Left ventricle myocardium inferior (tissue), 1 donor: ENCODE results near the gene MRRF. TPM values are rescaled to one million over a fixed set of nuclear protein-coding genes. Genes with fewer than 3 reads are reported as not detected.

Experiments
- DNase-seq: peaks from one replicate; pipeline ENCODE4 v3.0.0-alpha.2; 2020
- H3K27ac ChIP-seq: fragments of 200-600 bp; replicated peaks from 2 replicates; pipeline ENCODE4 v1.8.0; 2021
- H3K27me3 ChIP-seq: fragments of 200-600 bp; 2 replicates; pipeline ENCODE4 v1.8.0; 2021; ENCODE audit warnings: low read depth
- H3K36me3 ChIP-seq: fragments of 200-600 bp; 2 replicates; pipeline ENCODE4 v1.8.0; 2021
- H3K4me1 ChIP-seq: fragments of 200-600 bp; 2 replicates; pipeline ENCODE4 v1.8.0; 2021
- H3K4me3 ChIP-seq: fragments of 200-600 bp; 2 replicates; pipeline ENCODE4 v1.8.0; 2021; ENCODE audit warnings: mild to moderate bottlenecking, moderate library complexity
- H3K9me3 ChIP-seq: fragments of 200-600 bp; replicated peaks from 2 replicates; pipeline ENCODE4 v1.8.0; 2021
- intact Hi-C: fragments of 100-400 bp; cut with micrococcal nuclease; formaldehyde crosslinking; loops from one replicate; pipeline ENCODE4 v1.11.0; 2022
- total RNA-seq: library from RNA; stranded (reverse); fragmentation: NEBNext Ultra II Directional; extraction: Animal tissue kit (Norgen Biotek cat#: 25700); gene quantifications from one replicate; pipeline ENCODE4 v1.2.1, GENCODE V29; 2021
- TF ChIP-seq, protein P1 (sequence below): fragments of 200-600 bp; IDR thresholded peaks from 2 replicates; pipeline ENCODE4 v1.8.0; 2021; ENCODE audit warnings: antibody characterized with exemption, mild to moderate bottlenecking, borderline replicate concordance
- donor health status: DM: no; HTN: yes; CAD: no; lungs with severe emphysema.

MRRF gene
- total RNA-seq, 1 donor from 2014 or later: 35.8 TPM

DNA sequence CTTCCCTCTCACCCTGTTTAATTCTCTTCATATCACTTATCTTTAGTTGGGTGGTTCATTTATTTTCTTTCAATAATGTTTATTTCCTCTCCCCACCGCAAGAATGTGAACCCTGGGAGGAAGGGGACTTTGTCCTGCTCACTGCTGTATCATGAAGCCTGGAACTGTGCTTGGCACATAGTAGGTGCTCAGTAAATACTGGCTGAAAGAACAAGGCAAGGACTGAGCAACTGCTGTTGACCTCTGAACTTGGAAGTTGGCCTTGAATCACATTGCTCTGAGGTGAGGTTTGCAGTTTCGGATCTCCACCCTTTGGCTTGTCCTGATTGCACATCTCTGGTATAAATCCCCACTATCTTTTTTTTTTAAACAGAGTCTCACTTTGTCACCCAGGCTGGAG is 84.1 kb downstream of the MRRF start:
- Histone ChIP-seq H3K9me3 (no peaks in the 10 kb centered on the region), H3K4me3 (no peak overlapping the region), H3K36me3 (no peaks in the 10 kb centered on the region), H3K4me1 (peaks cover 27% of the 10 kb centered on the region), H3K27ac (peak overlapping the region; percentile 83), H3K27me3 (no peaks in the 10 kb centered on the region)
- TF ChIP-seq, protein P1, sequence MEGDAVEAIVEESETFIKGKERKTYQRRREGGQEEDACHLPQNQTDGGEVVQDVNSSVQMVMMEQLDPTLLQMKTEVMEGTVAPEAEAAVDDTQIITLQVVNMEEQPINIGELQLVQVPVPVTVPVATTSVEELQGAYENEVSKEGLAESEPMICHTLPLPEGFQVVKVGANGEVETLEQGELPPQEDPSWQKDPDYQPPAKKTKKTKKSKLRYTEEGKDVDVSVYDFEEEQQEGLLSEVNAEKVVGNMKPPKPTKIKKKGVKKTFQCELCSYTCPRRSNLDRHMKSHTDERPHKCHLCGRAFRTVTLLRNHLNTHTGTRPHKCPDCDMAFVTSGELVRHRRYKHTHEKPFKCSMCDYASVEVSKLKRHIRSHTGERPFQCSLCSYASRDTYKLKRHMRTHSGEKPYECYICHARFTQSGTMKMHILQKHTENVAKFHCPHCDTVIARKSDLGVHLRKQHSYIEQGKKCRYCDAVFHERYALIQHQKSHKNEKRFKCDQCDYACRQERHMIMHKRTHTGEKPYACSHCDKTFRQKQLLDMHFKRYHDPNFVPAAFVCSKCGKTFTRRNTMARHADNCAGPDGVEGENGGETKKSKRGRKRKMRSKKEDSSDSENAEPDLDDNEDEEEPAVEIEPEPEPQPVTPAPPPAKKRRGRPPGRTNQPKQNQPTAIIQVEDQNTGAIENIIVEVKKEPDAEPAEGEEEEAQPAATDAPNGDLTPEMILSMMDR: no peak
- intact Hi-C loops: loop anchor here (10.0 kb wide), 1 partner anchor 94 kb away; no protein-coding TSS in a partner anchor
- no peak for DNase-seq

DNA sequence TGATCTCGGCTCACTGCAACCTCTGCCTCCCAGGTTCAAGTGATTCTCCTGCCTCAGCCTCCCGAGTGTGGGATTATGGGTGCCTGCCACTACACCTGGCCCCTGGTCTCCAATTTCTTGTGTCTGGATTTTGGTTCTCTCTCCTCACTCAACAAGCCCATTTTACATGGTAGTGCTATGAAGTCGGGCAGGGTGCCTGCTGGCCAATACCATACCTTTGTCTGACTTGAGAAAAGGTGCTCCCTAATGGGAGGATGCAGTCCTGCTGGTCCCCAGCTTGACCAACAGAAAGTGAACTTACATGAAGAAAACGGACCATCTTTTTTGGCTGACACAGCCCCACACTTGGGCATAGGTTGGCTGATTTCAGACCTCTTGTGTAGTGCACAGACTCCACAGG is 84.5 kb downstream of the MRRF start:
- H3K4me1 ChIP-seq: peaks cover 27% of the 10 kb centered on the region
- no peak for DNase-seq
- H3K9me3 ChIP-seq: no peaks in the 10 kb centered on the region
- H3K4me3 ChIP-seq: no peak overlapping the region
- peak overlapping the region; percentile 83 for H3K27ac ChIP-seq
- no peaks in the 10 kb centered on the region for H3K27me3 ChIP-seq
- intact Hi-C loops: loop anchor here (10.0 kb wide), 1 partner anchor 94 kb away; no protein-coding TSS in a partner anchor
- TF ChIP-seq, protein P1: no peak
- no peaks in the 10 kb centered on the region for H3K36me3 ChIP-seq

DNA sequence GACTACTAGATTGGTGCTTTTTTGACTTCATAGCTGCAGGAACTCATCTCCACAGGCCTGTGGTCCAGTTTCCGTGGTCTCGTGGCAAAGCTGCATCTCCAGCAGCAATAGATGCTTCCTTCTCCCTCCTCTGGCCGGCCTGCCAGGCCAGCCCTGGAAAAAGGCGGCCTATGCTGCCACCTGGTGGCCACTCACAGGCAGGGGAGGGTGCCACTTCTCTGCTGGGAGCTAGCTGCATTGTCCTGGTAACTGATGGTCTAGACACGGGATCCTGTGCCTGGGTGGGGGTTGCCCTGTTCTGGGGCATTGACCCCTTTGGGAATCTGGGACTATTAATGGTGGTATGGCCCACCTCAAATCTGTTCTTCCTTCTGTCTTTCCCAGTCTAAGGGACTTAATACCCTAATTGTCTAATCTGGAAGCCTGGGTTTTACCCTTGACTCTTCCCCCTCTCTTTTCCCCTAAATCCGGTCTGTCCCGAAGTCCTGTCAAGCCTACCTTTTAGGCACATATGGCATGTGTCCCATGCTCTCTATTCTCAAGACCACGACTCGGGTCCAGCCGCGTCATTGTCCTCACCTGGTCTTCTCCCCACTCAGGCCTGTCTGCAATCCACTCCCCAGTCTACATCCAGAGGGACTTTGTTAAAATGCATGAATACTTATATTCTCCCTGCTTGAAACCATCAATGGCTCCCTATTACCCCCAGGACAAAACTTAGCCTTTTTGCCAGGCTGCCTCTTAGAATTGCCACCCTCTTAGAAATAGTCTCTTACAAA is 86.1 kb downstream of the MRRF start:
- Histone ChIP-seq H3K9me3 (no peaks in the 10 kb centered on the region), H3K27me3 (no peaks in the 10 kb centered on the region), H3K4me3 (no peak overlapping the region), H3K27ac (no peak overlapping the region), H3K4me1 (peaks cover 27% of the 10 kb centered on the region), H3K36me3 (no peaks in the 10 kb centered on the region)
- TF ChIP-seq, protein P1: peak; percentile 95
- peak; percentile 77 for DNase-seq
- intact Hi-C loops: loop anchor here (1.0 to 10.0 kb wide), 3 partner anchors 104 to 256 kb away; partner anchors contain the start of gene TTLL11

DNA sequence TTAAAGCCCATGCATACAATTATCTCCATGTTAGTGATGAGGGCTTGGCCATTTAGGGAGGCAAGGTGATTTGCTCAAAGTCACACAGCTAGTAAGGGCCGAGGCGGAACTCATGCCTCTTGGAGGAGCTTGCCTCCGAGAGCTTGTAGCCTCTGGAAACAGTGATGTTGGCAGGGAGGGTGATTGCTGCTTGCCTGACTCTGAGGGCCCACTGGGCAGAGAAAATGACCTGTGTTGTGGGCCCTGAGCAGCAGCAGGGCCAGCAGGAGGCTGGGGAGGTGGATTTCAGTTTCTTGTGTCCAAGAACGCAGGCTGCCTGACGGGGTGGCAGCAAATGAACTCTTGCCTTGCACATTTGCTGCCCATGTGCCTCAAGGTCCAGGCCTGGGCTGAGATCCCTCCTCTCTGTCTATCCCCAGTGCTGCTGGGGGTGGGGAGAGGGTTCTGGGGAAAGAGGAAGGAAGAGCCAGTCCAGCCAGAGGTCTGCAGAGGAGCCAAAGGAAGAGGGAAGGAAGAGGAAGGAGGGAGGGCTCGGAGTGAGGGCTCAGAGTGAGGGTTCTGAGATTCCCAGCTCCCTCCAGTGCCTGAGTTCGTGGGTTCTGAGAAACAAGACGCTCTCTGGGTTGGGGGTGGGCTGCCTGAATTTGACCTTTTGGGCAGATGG is 90.0 kb downstream of the MRRF start:
- intact Hi-C loops: loop anchor here (10.0 kb wide), 2 partner anchors 100 to 260 kb away; partner anchors contain the start of gene TTLL11
- no peaks in the 10 kb centered on the region for H3K36me3 ChIP-seq
- H3K4me1 ChIP-seq: no peaks in the 10 kb centered on the region
- no peak for DNase-seq
- H3K27ac ChIP-seq: no peak overlapping the region
- no peaks in the 10 kb centered on the region for H3K9me3 ChIP-seq
- H3K4me3 ChIP-seq: no peak overlapping the region
- H3K27me3 ChIP-seq: no peaks in the 10 kb centered on the region
- TF ChIP-seq, protein P1: no peak

DNA sequence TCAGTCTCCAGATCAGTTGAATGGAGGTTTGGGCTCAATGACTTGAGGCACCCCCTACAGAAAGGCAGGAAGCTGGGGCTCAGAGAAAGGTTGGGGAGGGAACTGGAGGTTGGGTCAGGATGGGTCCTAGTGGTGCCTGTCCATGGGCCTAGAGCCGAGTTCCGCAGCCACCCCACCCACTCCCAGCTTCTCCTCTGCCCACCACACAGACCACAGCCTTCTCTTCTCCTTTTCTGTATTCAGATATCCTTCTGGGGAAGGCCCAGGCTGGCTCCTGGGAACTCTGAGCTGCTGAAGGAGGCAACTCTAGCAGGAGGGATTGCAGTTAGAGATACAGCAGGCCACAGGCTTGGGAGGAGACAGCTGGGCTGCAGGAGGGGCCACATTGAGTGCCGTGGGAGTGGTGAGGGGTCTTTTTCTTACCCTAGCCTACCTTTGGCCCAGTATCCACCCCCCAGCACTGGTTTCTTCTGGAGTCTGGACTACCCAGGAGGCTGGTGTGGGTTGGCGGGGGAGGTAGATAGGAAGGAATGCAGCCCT is 90.7 kb downstream of the MRRF start:
- H3K36me3 ChIP-seq: no peaks in the 10 kb centered on the region
- TF ChIP-seq, protein P1: no peak
- H3K27ac ChIP-seq: no peak overlapping the region
- intact Hi-C loops: loop anchor here (10.0 kb wide), 2 partner anchors 99 to 261 kb away; partner anchors contain the start of gene TTLL11
- no peaks in the 10 kb centered on the region for H3K9me3 ChIP-seq
- no peak overlapping the region for H3K4me3 ChIP-seq
- DNase-seq: no peak
- no peaks in the 10 kb centered on the region for H3K27me3 ChIP-seq
- H3K4me1 ChIP-seq: no peaks in the 10 kb centered on the region
